GM18508 (cell line): ENCODE measurements around the gene CRB2.

Experiments
- ATAC-seq: cut with Tn5 transposase; IDR thresholded peaks from one replicate; pipeline ENCODE4 v1.9.1; 2021; ENCODE audit warnings: moderate number of reproducible peaks; ENCODE audit not compliant: insufficient read depth, unreplicated experiment

The CRB2 gene

GRCh38 chr9:123361731-123362510 is 5.9 kb downstream of the CRB2 start:
- ATAC-seq: no peak

GRCh38 chr9:123362856-123363255 is 6.9 kb downstream of the CRB2 start:
- ATAC-seq: no peak

- ATAC-seq: no peak
Measured at GRCh38 chr9:123364241-123364824, 8.3 kb downstream of the CRB2 start.

DNA sequence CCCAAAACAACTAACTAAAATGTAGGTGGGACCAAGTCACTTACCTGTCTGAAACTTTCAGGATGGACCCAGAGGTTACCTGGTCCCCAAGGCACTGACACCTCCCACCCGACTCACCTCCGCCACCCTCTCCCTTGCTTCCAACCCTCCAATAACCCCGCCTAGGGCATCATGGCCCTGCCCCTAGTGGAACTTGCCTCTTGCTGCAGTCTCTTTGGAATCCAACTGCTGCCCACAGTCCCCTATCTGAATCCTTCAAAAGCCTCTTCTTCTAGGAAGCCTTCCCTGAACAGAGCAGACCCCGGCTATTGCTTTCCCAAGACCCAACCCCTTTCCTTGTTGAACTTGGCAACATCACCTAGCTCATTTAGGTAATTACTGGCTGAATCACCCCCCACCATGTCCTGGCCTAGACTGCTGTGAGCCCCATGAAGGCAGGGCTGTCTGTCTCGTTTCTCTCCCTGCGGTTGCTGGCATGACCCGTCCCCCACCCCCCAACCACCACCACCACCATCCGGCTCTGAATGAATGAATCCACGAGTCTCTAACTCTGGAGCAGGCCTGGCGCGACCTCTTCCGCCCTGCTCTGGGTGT is 9.4 kb downstream of the CRB2 start:
- ATAC-seq: no peak

- ATAC-seq: no peak
Measured at GRCh38 chr9:123365881-123366528, 10.0 kb downstream of the CRB2 start.

GRCh38 chr9:123368023-123368422 is 12.0 kb downstream of the CRB2 start:
- ATAC-seq: no peak

DNA sequence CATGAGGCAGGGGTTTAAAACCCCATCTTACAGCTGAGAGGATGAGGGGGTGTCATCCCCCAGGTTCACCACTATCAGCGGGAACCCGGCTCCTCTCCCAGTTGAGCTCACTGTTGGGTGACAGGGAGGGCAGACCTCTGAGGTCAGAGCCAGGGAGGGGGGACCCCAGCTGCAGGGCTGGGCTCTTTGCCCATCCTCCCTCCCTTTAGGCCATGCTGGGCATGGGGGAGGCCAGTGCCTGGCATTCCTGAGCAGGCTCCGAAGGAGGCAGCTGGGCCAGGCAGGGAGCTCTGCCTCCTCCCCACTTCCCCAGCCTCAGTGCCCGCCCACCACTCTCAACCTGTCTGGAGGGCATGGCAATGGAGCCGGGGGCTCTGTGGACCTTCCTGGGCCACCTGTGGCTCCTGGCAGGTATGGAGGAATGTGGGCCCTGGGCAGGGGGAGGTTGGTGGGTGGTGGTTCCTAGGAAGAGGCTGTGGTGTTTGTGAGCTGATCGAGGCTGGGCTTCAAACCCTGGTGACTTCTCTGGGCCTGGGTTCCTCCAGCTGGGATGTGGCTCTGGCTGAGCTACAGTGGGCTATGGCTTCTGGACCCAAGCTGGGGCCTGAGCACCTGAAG is 12.6 kb downstream of the CRB2 start:
- ATAC-seq: no peak

- no peak for ATAC-seq
Measured at GRCh38 chr9:123369296-123369695, 13.3 kb downstream of the CRB2 start.

GRCh38 chr9:123370108-123370507 is 14.1 kb downstream of the CRB2 start:
- ATAC-seq: no peak

- no peak for ATAC-seq
Measured at GRCh38 chr9:123370526-123371227, 14.7 kb downstream of the CRB2 start.

GRCh38 chr9:123371228-123371584 is 15.2 kb downstream of the CRB2 start:
- no peak for ATAC-seq

DNA sequence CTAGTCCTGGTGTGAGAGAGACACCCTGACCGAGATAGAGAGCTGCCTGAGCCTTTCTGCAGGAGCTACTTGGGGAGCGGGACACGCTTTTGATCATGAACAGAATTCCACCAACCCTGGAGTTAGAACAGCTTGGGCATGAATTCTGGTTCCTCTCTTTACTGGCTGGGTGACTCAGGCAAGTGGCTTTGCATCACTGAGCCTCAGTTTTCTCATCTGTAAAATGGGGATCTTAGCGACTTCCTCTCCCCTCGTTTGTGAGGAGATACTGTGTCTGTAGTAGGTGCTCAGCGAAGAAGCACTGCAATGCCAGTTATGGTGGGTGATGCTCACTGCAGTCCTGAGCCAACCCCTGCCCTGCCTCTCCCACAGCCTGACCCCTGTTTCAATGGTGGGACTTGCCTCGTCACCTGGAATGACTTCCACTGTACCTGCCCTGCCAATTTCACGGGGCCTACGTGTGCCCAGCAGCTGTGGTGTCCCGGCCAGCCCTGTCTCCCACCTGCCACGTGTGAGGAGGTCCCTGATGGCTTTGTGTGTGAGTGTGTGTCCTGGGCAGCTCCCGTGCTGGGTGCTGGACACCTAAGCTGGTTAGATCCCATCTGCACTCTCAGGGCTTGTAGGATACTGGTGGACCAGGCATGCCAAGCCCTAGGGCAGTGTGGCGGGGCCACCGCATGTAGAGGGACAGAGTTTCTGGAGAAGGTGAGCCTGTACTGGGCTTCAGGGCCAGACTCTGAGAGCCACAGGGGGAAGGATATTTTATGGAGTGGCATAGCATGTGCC is 16.0 kb downstream of the CRB2 start:
- no peak for ATAC-seq

GRCh38 chr9:123372766-123373446 is 16.9 kb downstream of the CRB2 start:
- no peak for ATAC-seq

- no peak for ATAC-seq
Measured at GRCh38 chr9:123373447-123373923, 17.5 kb downstream of the CRB2 start.

DNA sequence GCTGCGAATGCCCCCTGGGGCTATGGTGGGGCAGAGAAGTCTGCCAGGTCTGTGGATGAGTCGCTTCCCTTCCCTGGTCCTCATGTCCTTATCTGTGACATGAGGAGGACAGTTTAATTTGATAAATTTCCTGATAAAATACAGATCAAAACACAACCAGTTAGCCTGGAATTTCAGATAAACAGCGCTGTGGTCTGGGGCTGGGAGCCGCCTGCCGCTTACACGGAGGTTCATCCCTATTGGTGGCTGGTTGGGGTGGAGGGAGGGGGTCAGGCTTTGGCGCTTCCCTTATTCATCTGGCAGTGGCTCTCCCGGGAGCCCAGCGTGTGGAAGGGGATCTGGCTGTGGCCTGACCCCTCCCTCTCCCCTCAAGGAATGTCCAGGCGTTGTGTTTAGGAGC is 17.9 kb downstream of the CRB2 start:
- ATAC-seq: no peak

GRCh38 chr9:123375469-123376132 is 19.6 kb downstream of the CRB2 start:
- no peak for ATAC-seq

- ATAC-seq: no peak
Measured at GRCh38 chr9:123376218-123377071, 20.4 kb downstream of the CRB2 start.
